HEK293 (cell line): ENCODE measurements around the gene PDSS2.

Experiments
- CTCF ChIP-seq: fragments of 450-650 bp; formaldehyde crosslinking; IDR thresholded peaks from 2 replicates; pipeline ENCODE4 v1.5.1; 2016; ENCODE audit warnings: missing biosample characterization, missing genetic modification characterization
- PRDM10 ChIP-seq: fragments of 450-650 bp; formaldehyde crosslinking; IDR thresholded peaks from 2 replicates; pipeline ENCODE4 v1.5.1; 2016; ENCODE audit warnings: missing biosample characterization, missing genetic modification characterization
- YY1 ChIP-seq: fragments of 450-650 bp; formaldehyde crosslinking; IDR thresholded peaks from 2 replicates; pipeline ENCODE4 v1.5.1; 2018; ENCODE audit warnings: missing biosample characterization, missing genetic modification characterization
- ZBTB7A ChIP-seq: fragments of 450-650 bp; formaldehyde crosslinking; IDR thresholded peaks from 2 replicates; pipeline ENCODE4 v1.5.1; 2016; ENCODE audit warnings: low read depth, missing biosample characterization, missing genetic modification characterization
- ZNF37A ChIP-seq: fragments of 450-650 bp; IDR thresholded peaks from 2 replicates; pipeline ENCODE4 v1.5.1; 2018; ENCODE audit warnings: missing biosample characterization, missing genetic modification characterization
- ZNF843 ChIP-seq: fragments of 450-650 bp; formaldehyde crosslinking; IDR thresholded peaks from 2 replicates; pipeline ENCODE4 v1.5.1; 2016; ENCODE audit warnings: missing biosample characterization, missing genetic modification characterization

GRCh38 chr6:107116931-107117330, 342.4 kb downstream of the PDSS2 start:
- TF ChIP-seq PRDM10 (tag by site-specific recombination): no peak
- TF ChIP-seq CTCF: no peak
- TF ChIP-seq YY1 (tag by site-specific recombination): no peak
- TF ChIP-seq ZNF37A (tag by site-specific recombination): no peak
- TF ChIP-seq ZBTB7A (tag by site-specific recombination): no peak
- no peak for TF ChIP-seq ZNF843
